ENCODE measurements around the gene ZBTB16.

ZBTB16 gene

DNA sequence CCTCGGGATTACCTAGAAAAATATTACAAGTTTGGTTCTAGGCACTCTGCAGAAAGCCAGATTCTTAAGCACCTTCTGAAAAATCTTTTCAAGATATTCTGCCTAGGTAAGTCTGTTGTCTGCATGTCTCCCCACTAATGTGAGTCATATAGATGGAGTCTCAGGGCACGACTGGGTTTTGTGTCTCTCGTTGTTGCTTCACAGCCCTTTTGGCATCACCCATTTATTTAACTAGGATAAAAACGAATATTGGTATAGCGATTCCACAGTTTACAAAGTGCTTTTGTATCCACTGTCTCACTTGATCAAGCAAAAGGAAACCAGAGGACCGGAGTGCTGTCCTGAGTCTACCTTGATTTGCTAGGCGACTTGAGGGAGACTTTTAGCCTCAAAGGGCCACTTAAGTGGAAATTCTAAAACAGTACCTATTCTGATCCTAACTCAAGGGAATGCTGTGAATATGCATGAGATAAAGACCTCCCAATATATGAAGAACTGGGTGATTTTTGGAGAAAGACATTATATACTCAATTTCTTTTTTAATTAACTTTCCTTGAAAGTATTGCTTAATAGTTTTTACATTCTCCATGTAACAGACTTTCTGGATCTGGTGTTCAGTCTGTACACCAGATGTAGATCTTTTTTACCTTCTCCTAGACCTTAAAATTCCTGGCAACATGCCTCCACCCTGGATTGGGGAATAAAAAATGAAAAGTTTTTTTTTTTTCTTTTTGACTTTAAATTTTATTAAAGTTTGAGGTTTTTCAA is 237.3 kb downstream of the ZBTB16 start:
- ChIA-PET POLR2A (no interaction called here), CTCF (no interaction called here)
- TF ChIP-seq, protein P1, sequence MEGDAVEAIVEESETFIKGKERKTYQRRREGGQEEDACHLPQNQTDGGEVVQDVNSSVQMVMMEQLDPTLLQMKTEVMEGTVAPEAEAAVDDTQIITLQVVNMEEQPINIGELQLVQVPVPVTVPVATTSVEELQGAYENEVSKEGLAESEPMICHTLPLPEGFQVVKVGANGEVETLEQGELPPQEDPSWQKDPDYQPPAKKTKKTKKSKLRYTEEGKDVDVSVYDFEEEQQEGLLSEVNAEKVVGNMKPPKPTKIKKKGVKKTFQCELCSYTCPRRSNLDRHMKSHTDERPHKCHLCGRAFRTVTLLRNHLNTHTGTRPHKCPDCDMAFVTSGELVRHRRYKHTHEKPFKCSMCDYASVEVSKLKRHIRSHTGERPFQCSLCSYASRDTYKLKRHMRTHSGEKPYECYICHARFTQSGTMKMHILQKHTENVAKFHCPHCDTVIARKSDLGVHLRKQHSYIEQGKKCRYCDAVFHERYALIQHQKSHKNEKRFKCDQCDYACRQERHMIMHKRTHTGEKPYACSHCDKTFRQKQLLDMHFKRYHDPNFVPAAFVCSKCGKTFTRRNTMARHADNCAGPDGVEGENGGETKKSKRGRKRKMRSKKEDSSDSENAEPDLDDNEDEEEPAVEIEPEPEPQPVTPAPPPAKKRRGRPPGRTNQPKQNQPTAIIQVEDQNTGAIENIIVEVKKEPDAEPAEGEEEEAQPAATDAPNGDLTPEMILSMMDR (IDR thresholded peaks at IDR 0.05; ENCODE audit: control extremely low read depth, extremely low read depth, low read depth, missing control alignments): no peak
- DNase-seq (ENCODE audit: extremely low spot score): no peak

DNA sequence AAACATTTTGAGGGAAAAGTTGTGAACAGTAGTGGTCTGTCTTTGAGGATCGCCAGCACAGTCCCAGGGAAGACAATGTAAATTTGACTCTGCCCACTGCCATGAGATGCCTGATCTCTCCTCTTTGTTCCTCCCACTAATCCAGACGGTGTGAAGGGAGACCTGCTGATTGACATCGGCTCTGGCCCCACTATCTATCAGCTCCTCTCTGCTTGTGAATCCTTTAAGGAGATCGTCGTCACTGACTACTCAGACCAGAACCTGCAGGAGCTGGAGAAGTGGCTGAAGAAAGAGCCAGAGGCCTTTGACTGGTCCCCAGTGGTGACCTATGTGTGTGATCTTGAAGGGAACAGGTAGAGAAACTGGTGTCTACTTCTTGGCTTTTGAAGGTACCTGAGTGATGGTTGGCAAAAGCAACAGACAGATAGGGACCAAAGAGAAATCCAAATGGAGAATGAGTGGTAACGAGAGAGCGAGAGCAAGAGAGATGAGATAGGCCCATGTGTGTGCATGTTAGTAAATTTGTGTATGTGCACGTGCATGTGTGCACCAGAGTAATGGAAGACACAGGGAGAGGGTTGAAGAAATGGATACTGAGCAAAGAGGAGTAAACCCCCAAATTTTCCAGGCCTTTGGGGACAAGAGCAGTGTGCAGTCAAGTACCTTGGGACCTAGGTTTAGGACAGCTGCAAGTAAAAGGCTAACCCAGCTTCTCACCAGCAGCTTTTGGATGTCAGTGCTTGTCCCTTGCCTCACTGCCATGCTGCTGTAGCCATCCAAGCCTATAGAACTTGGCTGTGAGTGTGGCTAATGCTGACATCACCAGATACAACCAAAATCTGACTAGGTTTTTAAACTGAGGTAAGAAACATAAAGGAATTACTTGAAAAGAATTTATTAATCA is 238.5 kb downstream of the ZBTB16 start:
- ChIA-PET CTCF (no interaction called here), POLR2A (no interaction called here)
- TF ChIP-seq, protein P1 (IDR thresholded peaks at IDR 0.05; ENCODE audit: control extremely low read depth, extremely low read depth, low read depth, missing control alignments): no peak
- no peak for DNase-seq (ENCODE audit: extremely low spot score)

DNA sequence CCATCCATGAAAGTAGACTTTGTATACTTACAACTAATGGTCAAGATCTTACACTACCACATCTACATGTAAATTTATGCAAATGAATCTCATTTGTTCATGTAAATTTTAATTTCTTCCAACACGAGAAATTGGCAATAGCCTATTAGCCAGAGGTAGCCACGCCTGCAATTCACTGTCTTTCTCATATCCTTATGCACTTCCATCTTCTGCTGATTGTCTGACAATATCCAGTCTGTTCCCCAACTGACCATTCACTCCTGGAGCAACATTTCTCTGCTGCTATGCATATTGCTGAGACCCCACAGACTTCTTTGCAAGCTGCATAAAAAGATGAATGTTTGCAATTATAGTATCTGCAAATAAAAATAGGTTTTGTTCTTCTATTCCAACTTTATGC is 239.2 kb downstream of the ZBTB16 start:
- no peak for DNase-seq (ENCODE audit: extremely low spot score)
- ChIA-PET POLR2A (no interaction called here), CTCF (no interaction called here)
- TF ChIP-seq, protein P1 (IDR thresholded peaks at IDR 0.05; ENCODE audit: control extremely low read depth, extremely low read depth, low read depth, missing control alignments): no peak

All from GM10248 (cell line).